Spinal cord (tissue), 10 donors: ENCODE results near the gene SAMD9. TPM values are rescaled to one million over a fixed set of nuclear protein-coding genes. Genes with fewer than 3 reads are reported as not detected.

Experiments used
- DNase-seq, 6 donors: peaks; one replicate each; pipeline versions ENCODE4 v3.0.0 to v3.0.0-alpha.2; 2013 to 2015; ENCODE audit warnings: low spot score in 6 of 6, low read depth in 4 of 6
- H3K27ac ChIP-seq: one replicate; pipeline ENCODE4 v1.5.1; 2013; ENCODE audit warnings: low read depth, low read length, control low read depth
- H3K27me3 ChIP-seq: one replicate; pipeline ENCODE4 v1.6.1; 2013; ENCODE audit warnings: low read length; ENCODE audit not compliant: control insufficient read depth, insufficient read depth
- H3K36me3 ChIP-seq: one replicate; pipeline ENCODE4 v1.6.1; 2013; ENCODE audit warnings: low read length; ENCODE audit not compliant: control insufficient read depth, insufficient read depth
- H3K4me1 ChIP-seq: one replicate; pipeline ENCODE4 v1.6.1; 2013; ENCODE audit warnings: low read length; ENCODE audit not compliant: control insufficient read depth, insufficient read depth
- H3K4me3 ChIP-seq: one replicate; pipeline ENCODE4 v1.5.1; 2013; ENCODE audit warnings: low read depth, low read length, control low read depth
- H3K9me3 ChIP-seq: one replicate; pipeline ENCODE4 v1.6.1; 2013; ENCODE audit warnings: low read length; ENCODE audit not compliant: control insufficient read depth, insufficient read depth
- WGBS: methylation state at CpG from one replicate; pipeline ENCODE4 v1.1.5; 2013; ENCODE audit warnings: missing lambda C conversion rate; ENCODE audit not compliant: insufficient coverage; 5-methylcytosine and 5-hydroxymethylcytosine counted together
- polyA plus RNA-seq, 2 donors: library from polyadenylated mRNA; unstranded; fragments of 120-200 nt; gene quantifications; one replicate each; pipeline ENCODE4 v1.2.1, GENCODE V29; 2013; ENCODE audit not compliant: insufficient read length in 2 of 2
- total RNA-seq, 2 donors: library from RNA; depleted of rRNA in 1 of 2; stranded (reverse); fragments of 120-200 nt in 1 of 2; fragments of >200 nt in 1 of 2; gene quantifications; one replicate each; pipeline versions ENCODE4 v1.2.3 to v1.2.4, GENCODE V29; 2013 to 2014
- donor health status: healthy.

SAMD9 gene
- total and polyA plus RNA-seq, 4 donors, result 1.4 to 12.2 (median 5.8) TPM

GRCh38 chr7:93148144-93148543 lies 30.4 kb upstream of the SAMD9 start, which contains the start of gene SAMD9L:
Gene SAMD9L (minus strand): TSS chr7:93148385. CDS start chr7:93135971, 12,414 bp downstream.
- no peaks in the 10 kb centered on the region for H3K9me3 ChIP-seq
- no peaks in the 10 kb centered on the region for H3K36me3 ChIP-seq
- no peaks in the 10 kb centered on the region for H3K4me1 ChIP-seq
- WGBS, result no CpG with 5 or more reads among the region's 2 CpGs
- H3K27ac ChIP-seq, result peak within 1 kb of the TSS; percentile 57
- peak in 1 of 6 donors; percentile 11 for DNase-seq
- no peaks in the 10 kb centered on the region for H3K27me3 ChIP-seq
- H3K4me3 ChIP-seq, result peak within 1 kb of the TSS; percentile 36

GRCh38 chr7:93147363-93147762 lies 29.6 kb upstream of the SAMD9 start:
- Histone ChIP-seq H3K36me3 (no peaks in the 10 kb centered on the region), H3K4me1 (no peaks in the 10 kb centered on the region), H3K27ac (peak overlapping the region; percentile 57), H3K27me3 (no peaks in the 10 kb centered on the region), H3K4me3 (peak overlapping the region; percentile 36), H3K9me3 (no peaks in the 10 kb centered on the region)
- peak in 2 of 6 donors; percentile 7 to 53 for DNase-seq
- WGBS, result no CpG with 5 or more reads among the region's 3 CpGs

GRCh38 chr7:93146472-93147141 lies 28.8 kb upstream of the SAMD9 start:
- 63% methylated on average over 3 of the region's 5 CpGs for whole genome bisulfite sequencing
- peak in 1 of 6 donors; percentile 8 for DNase-seq
- Histone ChIP-seq H3K36me3 (no peaks in the 10 kb centered on the region), H3K4me1 (no peaks in the 10 kb centered on the region), H3K27ac (peak overlapping the region; percentile 57), H3K27me3 (no peaks in the 10 kb centered on the region), H3K9me3 (no peaks in the 10 kb centered on the region), H3K4me3 (no peak overlapping the region)

- Histone ChIP-seq H3K36me3 (no peaks in the 10 kb centered on the region), H3K27me3 (no peaks in the 10 kb centered on the region), H3K4me1 (no peaks in the 10 kb centered on the region), H3K9me3 (no peaks in the 10 kb centered on the region), H3K4me3 (no peak overlapping the region), H3K27ac (no peak overlapping the region)
- no peak for DNase-seq
- 15% methylated on average over 1 of the region's 1 CpG for WGBS
These were observed 28.3 kb upstream of the SAMD9 start for GRCh38 chr7:93146036-93146435.

- 57% methylated on average over 1 of the region's 3 CpGs for WGBS
- H3K27me3 ChIP-seq, result no peaks in the 10 kb centered on the region
- no peaks in the 10 kb centered on the region for H3K36me3 ChIP-seq
- H3K4me3 ChIP-seq, result no peak overlapping the region
- no peaks in the 10 kb centered on the region for H3K4me1 ChIP-seq
- H3K27ac ChIP-seq, result no peak overlapping the region
- no peaks in the 10 kb centered on the region for H3K9me3 ChIP-seq
- no peak for DNase-seq
These were observed 27.6 kb upstream of the SAMD9 start for GRCh38 chr7:93145354-93145753.

- H3K27ac ChIP-seq, result no peak overlapping the region
- H3K4me1 ChIP-seq, result no peaks in the 10 kb centered on the region
- WGBS, result no CpG with 5 or more reads among the region's 1 CpG
- H3K4me3 ChIP-seq, result no peak overlapping the region
- no peaks in the 10 kb centered on the region for H3K36me3 ChIP-seq
- DNase-seq, result no peak
- no peaks in the 10 kb centered on the region for H3K27me3 ChIP-seq
- H3K9me3 ChIP-seq, result no peaks in the 10 kb centered on the region
These were observed 24.3 kb upstream of the SAMD9 start for GRCh38 chr7:93142127-93142526.

GRCh38 chr7:93140582-93141191 lies 22.9 kb upstream of the SAMD9 start:
- no peaks in the 10 kb centered on the region for H3K27me3 ChIP-seq
- H3K36me3 ChIP-seq, result no peaks in the 10 kb centered on the region
- no peaks in the 10 kb centered on the region for H3K4me1 ChIP-seq

GRCh38 chr7:93138576-93138975 lies 20.8 kb upstream of the SAMD9 start:
- H3K4me1 ChIP-seq, result no peaks in the 10 kb centered on the region
- no peak for DNase-seq
- WGBS, result 100% methylated on average over 2 of the region's 4 CpGs
- no peak overlapping the region for H3K27ac ChIP-seq
- no peak overlapping the region for H3K4me3 ChIP-seq
- H3K27me3 ChIP-seq, result no peaks in the 10 kb centered on the region
- H3K9me3 ChIP-seq, result no peaks in the 10 kb centered on the region
- H3K36me3 ChIP-seq, result no peaks in the 10 kb centered on the region

More at GRCh38 chr7:93140582-93141191, 22.9 kb upstream of the SAMD9 start:
- Histone ChIP-seq H3K9me3 (no peaks in the 10 kb centered on the region), H3K27ac (no peak overlapping the region), H3K4me3 (no peak overlapping the region)
- no peak for DNase-seq
- 98% methylated on average over 3 of the region's 3 CpGs for WGBS

GRCh38 chr7:93133005-93133404 lies 15.2 kb upstream of the SAMD9 start:
- no CpG with 5 or more reads among the region's 1 CpG for WGBS
- no peak overlapping the region for H3K4me3 ChIP-seq
- no peaks in the 10 kb centered on the region for H3K27me3 ChIP-seq
- H3K4me1 ChIP-seq, result no peaks in the 10 kb centered on the region
- DNase-seq, result no peak
- peaks cover 2% of the 10 kb centered on the region for H3K9me3 ChIP-seq
- H3K27ac ChIP-seq, result no peak overlapping the region
- no peaks in the 10 kb centered on the region for H3K36me3 ChIP-seq

- H3K4me3 ChIP-seq, result no peak overlapping the region
- no peak overlapping the region for H3K27ac ChIP-seq
- no peak for DNase-seq
- no peaks in the 10 kb centered on the region for H3K36me3 ChIP-seq
- H3K27me3 ChIP-seq, result no peaks in the 10 kb centered on the region
- H3K4me1 ChIP-seq, result no peaks in the 10 kb centered on the region
- H3K9me3 ChIP-seq, result peaks cover 6% of the 10 kb centered on the region
- WGBS, result no CpG with 5 or more reads among the region's 3 CpGs
These were observed 14.4 kb upstream of the SAMD9 start for GRCh38 chr7:93132216-93132615.
